HG03571 (cell line): ENCODE data around the gene GP2.
"Not testable (repeated sequence)": the region's sequence is repeated elsewhere in the genome, so short reads cannot be mapped to it uniquely, and the experiment has no call there.

Source experiments
- ATAC-seq: cut with Tn5 transposase; IDR thresholded peaks from one replicate; pipeline ENCODE4 v1.9.1; 2021; ENCODE audit not compliant: unreplicated experiment

Gene GP2

DNA sequence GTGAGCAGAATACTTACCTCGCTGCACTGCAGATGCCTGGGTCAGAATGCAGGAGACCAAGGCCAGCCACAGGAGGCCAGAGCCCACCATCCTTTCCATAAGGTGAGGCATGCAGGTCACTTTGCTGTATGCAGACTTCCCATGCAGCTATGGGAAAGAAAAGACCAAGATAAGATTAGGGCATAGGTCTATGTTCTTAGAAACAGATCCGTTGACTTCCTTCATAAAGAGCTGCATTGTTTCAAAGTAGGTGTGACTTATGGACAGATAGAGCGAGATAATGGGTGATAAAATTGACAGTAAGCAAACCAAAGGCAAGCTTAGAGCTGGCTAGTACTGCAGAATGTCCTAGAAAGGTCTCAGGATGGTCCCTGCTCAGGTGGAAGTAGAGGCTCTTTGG lies 992 bp downstream of the GP2 start:
- no peak for ATAC-seq

DNA sequence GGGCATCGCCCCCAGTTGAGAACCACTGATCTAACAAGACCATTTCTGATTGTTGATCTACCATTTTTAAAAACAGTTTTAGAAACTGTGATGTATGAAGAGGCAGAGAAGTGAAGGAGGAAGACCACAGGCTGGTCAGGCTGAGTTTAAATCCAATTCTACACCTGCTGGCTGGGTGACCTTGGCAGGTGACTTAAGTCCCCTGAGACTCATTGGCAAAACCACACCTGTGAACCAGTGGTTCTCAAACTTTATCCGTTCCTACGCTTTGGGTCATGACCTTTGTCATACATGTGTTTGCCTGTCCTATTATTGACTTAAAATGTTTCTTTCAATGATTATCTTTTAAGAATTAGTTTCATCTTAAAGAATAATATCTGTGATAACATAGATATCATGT lies 2.3 kb downstream of the GP2 start:
- no peak for ATAC-seq

DNA sequence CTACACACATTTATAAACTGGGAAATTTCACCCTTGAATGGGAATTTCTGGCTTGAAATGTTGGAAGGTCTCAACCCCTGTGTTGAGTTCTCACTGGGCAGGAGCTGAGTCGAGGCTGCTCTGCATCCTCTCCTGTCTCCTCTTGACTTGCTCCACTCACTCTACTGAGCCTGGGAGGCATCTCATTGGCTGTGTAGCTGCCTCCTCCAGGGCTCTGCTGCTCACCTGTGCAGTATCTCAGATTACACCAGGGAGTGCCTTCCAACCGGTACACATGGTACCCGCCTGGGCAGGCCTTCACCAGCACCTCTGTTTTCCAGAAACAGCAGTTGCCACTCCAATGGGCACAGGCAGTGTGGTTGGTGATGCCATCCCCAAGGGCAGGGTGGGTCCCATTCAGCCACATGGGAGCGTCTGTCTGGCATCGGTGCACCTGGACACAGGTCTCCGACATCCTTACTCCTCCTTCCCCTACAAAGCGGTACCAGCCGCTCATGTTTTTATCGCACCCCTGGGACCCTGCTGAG lies 3.7 kb downstream of the GP2 start:
- no peak for ATAC-seq

DNA sequence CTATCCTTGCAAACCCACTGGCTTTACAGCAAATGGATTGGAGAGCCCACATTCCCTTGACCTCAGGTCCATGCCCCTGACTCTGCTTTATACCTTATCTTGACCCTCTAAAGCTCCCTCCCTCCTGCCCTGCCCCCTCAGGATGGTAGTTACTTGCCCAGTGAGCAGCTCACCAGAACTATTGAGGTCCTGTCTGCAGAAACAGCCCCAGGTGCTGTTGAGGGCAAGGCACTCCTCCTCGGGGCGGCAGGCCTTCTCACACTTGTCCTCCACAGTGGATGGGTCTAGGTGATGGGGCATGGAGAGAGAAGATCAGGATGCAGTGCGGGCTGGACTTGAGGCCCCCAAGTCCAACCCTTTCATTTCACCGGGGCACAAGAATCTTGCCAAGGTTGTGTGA lies 4.6 kb downstream of the GP2 start:
- ATAC-seq = no peak

DNA sequence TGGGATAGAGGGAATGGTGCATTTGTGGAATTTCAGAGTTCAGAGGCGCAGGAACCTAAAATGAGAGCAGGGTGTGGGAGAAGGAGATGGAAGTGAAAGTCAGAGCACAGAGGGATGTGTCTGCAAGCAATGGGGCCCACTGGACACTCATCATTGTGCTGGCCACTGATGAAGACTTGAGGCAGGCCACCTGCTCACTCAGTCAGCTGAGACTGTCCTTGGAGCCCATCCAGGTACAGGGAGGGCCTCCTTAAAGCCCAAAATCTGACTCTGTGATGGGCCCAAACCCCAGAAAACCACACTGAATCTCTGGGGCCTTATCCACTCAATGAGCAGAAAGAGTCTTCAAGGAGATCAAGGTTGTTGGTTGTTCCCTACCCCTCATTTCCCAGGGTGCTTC lies 5.6 kb downstream of the GP2 start:
- no peak for ATAC-seq

DNA sequence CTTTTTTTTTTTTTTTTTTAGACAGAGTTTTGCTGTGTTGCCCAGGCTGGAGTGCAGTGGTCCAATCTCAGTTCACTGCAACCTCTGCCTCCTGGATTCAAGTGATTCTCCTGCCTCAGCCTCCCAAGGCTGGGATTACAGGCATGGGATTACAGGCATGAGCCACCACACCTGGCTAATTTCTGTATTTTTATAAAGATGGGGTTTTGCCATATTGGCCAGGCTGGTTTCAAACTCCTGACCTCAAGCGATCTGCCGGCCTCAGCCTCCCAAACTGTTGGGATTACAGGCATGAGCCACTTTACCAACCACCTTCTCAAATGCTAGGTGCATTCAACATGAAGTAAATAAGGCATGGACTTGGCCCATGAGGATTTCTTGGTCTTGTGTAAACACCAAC lies 6.3 kb downstream of the GP2 start:
- not testable (repeated sequence) for ATAC-seq

DNA sequence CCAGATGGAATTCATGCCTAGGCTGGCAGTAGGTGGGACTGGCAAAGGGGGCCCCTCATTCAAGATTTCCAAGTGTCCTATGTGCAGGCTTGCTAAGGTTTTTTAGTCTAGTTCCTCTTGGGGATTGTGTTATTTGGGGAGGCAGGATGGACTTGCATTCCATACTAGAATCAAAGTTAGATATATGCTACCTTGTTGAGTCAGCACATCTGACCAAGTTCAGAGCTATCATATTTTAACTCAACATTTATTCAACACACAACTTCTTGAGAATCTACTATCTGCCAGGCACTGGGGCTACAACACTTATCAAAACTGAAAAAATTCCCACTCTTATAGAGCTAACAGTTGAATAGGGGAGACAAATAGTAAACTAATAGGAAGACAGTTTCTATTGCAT lies 6.7 kb downstream of the GP2 start:
- ATAC-seq = no peak

DNA sequence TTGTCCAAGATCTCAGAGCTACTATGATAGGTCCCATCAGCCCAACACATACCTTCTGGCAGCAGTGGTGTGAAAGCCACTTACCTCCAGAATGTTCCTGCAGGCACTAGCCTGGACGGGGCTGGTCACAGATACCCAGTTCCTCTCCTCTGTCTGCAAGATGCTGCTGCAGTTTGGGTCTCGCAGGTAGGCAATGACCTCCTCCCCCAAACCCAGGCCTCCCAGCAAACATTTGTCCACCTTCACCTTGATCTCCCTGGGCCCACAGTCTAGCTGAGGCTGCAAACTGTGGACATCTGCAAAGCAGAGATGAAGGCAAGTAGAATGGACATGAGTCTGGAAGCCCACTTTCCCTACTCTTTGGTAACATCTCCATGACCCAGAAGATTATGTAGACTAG lies 7.1 kb downstream of the GP2 start:
- ATAC-seq = no peak

DNA sequence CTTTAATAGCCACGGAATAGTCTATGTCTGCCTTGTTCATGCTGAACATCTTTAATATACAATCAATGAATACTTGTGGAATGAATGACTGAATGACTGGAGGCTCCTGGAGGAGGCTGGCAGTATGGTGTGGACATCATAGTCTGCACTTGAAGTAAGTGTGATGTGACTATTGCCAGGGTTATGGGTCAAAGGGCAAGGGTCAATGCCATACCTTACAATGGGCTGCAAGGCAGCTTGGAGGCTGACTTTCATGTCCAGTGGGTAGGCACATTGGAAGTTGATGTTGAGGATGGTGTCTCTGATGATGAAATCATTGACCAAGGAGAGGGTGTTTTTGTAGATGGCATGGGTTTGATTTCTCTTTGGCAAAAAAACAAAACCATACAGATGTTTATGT lies 7.9 kb downstream of the GP2 start:
- ATAC-seq = no peak

DNA sequence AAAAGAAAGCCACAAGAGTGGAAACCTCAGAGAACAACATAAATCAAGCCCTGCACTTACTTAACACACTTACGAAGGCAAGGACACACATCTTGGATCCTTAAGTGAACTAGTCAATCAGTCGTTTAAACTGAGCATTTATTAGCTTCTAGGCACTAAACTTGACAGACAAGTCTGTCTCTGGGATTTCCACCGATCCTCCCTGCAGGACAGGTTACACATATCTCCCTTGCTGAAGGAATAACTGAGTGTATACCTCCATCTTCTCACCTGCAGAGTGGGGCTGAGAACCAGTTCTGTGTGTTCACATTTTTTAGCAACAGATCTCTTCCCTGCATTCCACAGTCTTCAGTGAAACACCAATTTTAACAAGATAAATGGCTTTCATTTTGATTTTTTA lies 8.9 kb downstream of the GP2 start:
- ATAC-seq = no peak

DNA sequence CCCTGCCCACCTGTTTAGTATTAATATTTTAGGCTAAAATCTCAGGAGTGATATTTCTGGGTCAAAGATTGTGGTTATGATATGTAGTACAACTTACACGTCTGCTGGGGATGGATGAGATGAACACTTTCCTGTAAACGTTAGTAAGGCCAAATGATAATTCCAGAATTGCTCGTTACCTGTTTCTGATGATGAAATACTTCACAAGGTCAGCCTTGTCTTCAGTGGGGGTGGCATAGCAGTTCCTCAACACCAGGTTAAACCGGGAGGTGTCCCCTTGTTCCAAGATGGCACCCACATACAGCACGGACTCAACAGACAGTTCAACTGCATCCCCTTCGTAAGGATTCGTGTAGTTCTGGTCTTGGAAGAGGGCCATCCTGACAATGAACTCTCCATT lies 9.3 kb downstream of the GP2 start:
- no peak for ATAC-seq

DNA sequence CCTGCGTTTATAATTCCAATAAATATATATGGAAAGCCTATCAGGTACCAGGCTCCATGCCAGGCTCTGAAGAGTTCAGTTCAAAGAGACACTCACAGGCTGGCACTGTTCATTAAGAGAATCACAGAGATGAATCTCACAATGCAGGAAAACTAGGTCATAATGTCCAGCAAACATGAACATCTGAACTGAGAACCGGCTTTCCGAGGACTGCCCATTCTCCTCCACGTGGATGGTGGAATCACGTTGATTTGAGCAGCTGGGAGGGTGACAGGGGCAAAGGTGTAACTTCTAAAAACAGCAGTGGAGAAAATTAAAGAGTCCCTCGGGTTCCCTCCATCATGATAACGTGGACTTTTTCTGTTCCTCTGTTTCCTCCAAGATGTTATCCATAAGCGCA lies 10.2 kb downstream of the GP2 start:
- ATAC-seq = no peak

DNA sequence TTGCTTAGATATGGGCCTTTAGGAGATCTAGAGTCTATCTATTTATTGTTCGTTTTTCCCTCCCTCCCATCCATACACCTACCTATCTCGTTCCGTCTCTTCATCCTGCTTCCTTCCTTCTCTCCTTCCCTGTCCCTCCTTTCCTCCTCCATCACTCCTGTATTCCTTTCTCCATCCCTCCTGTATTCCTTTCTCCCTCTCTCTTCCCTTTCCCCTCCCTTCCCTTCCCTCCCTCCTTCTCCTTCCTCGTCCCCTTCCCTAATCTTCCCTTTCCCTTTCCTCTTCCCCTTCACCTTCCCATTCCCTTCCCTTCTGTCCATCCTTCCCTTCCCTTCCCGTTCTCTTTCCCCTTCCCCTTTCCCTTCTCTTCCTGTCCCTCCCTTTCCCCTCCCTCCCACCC lies 10.6 kb downstream of the GP2 start:
- ATAC-seq = no peak

DNA sequence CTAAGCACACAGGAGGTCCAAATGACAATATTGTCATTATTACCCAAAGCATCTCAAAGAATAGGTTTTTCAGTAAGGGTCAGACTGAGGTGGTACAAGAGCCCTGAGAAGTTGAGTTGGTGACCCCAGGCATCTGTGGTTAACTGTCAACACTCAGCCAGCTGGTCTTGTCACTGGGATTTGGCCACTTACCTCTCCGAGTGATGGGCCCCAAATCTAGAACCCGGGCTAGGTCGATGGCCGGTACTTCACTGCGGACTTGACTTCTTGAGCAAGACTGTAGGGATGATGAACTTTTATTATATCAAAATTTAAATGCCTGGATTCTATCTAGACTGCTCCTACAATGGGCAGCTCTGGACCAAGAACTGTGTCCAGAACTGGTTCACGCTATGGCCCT lies 11.5 kb downstream of the GP2 start:
- ATAC-seq = no peak

DNA sequence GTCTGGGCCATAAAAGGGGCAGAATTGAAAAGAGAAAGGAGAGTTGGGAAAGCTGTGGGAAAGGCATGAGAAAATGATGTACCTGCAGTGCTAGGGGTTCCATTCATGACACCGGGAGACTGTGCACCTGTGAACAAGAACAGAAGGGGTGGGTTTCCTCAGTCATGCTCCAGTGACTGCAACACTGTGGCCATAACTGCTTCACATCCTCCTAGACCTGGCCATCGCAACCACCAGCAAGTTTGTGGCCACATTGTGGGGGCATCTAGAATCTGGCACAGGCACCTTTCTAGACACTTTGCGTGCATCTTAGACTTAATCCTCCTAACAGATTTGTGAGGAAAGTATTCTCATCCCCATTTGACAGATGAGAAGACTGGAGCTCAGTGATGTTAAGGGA lies 12.7 kb downstream of the GP2 start:
- ATAC-seq = no peak

DNA sequence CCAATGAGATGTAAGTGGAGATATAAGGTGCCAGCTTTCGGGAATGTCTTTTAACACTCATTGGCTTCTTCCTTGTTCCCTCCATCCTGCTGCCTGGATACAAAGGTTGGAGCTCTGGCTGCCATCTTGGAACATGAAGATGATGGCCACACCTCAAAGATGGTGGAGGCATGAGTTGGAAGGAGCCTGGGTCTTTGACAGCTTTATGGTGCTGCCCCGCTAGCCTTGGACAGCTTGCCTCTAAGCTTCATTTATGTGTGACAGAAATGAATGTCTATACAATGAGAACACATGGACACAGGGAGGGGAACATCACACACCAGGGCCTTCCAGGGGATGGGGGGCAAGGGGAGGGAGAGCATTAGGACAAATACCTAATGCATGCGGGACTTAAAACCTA lies 13.6 kb downstream of the GP2 start:
- ATAC-seq = no peak

DNA sequence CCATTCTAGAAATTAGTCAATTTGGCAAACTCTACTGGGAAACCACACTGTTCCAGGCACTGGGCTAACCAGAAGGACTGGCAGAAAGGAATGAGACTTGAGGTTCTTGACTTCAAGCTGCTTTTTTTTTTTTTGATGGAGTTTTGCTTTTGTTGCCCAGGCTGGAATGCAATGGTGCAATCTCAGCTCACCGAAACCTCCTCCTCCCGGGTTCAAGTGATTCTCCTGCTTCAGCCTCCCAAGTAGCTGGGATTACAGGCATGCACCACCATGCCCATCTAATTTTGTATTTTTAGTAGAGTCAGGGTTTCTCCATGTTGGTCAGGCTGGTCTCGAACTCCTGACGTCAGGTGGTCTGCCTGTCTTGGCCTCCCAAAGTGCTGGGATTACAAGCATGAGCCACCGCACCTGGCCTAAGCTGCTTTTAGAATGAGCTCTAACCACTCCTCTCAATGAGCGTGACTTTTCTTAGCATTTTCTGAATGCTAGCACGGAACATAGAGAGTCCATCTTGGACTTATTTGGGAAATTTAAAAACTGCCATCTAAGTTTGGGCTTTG lies 14.7 kb downstream of the GP2 start:
- not testable (repeated sequence) for ATAC-seq

DNA sequence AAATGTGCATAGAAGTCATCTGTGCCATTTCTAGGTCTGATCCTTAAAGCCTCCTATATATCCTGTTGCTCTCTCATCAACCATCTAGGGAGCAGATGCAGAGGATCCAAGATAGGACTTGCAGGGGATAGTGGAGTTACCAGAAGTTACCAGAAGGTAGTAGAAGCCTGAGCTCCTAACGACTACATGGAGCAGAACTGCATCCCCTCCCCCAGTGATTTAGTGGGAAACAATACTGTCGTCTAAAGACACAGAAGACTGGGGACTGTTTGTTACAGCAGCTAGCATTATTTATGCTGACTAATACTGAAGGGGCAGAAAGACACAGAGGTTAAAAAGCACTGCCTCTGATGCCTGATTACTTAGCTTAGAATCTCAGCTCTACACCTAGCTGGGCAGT lies 15.8 kb downstream of the GP2 start:
- ATAC-seq = no peak

DNA sequence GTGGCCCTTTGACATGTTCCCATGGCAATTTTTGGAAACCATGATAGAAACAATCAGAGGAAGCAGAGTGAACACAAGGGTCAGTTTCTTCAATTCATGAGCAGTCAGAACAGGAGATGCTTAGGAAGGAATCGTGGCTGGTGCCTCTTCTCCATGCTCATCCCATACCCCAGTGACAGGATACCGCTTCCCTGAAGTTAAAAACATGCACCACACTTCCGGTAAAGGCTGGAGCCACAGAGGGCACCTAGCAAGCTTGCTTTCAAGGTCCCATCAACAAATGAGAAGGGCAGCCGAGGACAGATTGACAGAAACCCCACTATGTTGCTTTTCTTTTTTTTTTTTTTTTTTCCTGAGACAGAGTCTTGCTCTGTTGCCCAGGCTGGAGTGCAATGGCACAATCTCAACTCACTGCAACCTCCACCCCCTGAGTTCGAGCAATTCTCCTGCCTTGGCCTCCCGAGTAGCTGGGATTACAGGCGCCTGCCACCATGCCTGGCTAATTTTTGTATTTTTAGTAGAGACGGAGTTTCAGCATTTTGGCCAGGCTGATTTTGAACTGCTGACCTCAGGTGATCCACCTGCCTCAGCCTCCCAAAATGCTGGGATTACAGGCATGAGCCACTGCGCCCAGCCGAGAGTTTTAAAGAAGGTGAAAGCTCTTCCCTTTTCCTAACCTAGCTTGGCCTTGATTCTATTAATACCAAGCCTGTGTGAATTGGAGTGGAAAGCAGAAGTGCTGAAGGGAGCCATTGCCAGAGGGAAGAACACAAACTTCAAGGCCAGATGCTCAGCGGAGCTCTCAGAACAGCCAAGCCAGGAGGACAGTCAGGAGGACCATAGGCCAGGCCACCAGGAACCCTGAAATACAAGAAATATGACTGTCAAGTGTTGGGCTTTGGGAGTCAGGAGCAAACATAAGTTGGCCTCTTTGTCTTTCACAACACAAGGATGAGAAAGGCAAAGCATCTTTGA lies 16.6 kb downstream of the GP2 start:
- ATAC-seq = no peak

DNA sequence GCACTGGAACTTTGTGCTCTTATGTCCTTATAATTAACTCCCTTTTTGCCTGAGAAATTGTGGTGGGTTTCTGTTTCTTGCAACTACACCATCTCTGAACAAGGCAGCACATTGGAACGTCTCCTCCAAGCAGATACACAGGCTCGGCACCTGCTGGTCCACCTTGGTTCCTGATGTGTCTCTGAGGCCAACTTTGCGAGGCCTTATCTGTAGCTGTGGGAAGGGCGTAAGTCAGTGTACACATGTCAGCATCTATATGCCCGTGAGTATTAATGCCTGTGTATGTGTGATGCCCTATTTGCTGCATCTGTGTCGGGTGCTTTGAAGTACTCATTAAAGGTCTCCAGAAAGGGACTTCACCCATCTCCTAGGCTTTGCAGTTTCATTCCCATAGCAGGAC lies 17.5 kb downstream of the GP2 start:
- no peak for ATAC-seq

DNA sequence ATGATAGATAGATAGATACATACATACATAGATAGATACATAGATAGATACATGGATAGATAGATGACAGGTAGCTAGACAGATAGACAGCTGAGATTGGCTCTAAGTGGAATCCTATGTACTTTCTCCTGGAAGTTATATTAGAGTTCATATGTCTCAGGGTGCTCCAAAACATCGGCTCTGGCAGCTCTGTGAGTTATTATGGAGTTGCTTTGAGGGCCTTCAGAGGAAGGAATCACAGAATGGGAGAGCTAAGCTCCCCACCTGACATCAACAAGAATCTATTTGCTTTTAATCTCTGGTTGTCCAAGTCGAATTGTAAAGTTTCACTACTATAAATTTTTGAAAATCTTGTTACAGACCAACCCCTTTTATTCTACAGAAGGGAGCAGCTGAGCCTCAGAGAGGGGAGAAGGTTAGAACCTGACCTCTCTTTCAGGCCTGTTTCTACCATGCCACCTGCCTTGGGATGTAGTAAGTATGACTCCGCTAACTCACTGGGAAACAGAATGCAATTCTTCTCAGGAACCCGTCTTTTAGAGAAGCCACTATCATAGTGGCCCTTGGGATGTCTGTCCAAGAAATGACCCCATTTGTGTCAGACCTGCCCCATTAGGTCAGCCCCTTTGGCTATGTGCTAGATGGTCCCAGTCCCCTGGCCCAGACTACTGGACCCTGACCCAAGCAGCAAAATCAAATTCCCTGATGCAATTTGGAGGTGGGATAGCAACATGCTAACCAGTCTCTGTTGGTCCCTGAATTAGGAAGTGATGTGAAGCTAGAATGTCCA lies 18.3 kb downstream of the GP2 start:
- ATAC-seq = no peak

DNA sequence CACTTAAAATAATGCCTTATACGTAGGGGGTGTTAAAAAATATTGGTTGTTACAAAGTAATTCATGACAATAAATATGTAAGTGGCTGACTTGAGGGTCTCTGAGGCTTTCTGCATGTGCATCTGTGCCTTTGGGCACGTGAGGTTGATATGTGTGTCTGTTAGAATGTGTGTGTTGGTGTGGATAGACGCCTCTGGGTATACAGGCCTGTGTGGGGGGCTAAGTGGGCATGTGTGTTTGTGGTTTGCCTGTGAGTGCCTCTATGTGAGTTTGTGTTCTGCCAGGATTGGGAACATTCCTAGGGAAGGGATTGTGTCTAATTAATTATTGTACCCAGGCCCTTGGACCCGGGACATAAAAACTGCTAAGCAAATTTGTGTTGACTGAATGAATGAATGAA lies 19.0 kb downstream of the GP2 start:
- ATAC-seq = no peak
